Subcutaneous adipose tissue (tissue), 4 donors: Measurements from ENCODE around the gene EPB41L4B. TPM values are rescaled to one million over a fixed set of nuclear protein-coding genes. Genes with fewer than 3 reads are reported as not detected.

Source experiments
- CTCF ChIP-seq: fragments of 450-650 bp; IDR thresholded peaks from one replicate; pipeline ENCODE4 v1.5.1; 2016; ENCODE audit warnings: low read depth, mild to moderate bottlenecking, control low read depth, antibody characterized with exemption, moderate library complexity
- total RNA-seq, 4 donors: library from RNA; depleted of rRNA; stranded (reverse); fragments of >200 nt; gene quantifications; one replicate each; pipeline ENCODE4 v1.1.0, GENCODE V29; 2016

Gene EPB41L4B
- total RNA-seq, 4 donors from 2014 or later = 30.8 to 117 (median 64.7) TPM

- no peak for TF ChIP-seq CTCF
These were observed 6.8 kb downstream of the EPB41L4B start for GRCh38 chr9:109314011-109314531.

DNA sequence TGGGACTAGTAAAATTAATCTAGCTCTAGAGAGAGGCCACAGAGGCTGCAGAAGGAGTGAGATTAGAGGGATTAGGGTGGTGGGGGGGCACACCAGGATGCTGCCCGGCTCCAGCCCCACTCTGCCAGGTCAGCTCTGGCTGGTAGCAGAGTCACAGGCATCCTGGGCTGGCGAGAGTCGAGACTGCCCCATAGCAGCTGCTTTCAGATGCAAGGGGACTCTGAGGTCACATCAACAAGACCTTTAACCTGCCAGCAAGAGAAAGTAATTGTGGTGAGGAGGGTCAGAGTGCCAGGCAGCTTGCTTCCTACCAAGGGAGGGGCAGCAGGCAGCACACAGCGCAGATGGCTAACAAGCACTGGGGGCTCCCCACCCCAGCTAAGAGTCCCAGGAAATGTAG, 7.5 kb downstream of the EPB41L4B start:
- TF ChIP-seq CTCF = no peak

- no peak for TF ChIP-seq CTCF
These were observed 8.1 kb downstream of the EPB41L4B start for GRCh38 chr9:109312783-109313182.

GRCh38 chr9:109311731-109312130, 9.1 kb downstream of the EPB41L4B start:
- no peak for TF ChIP-seq CTCF

GRCh38 chr9:109311286-109311685, 9.6 kb downstream of the EPB41L4B start:
- TF ChIP-seq CTCF = no peak

DNA sequence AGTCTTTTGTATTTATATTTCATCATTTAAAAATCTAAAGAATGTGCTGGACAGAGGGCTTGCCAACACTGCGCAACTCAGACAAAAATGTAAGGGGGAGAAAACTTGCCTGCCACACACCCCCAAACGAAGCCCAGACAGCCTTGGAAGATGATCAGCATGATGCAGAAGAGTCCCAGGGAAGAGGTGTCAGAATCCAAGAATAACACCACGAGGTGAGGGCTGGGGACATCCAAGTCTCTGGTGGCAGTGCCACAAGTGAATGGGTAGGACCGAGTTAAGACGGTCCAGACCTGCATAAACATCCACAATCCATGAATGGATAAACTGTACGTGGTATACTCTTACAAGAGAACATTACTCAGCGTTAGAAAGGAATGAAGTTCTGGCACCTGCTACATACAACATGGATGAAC, 10.4 kb downstream of the EPB41L4B start:
- no peak for TF ChIP-seq CTCF

GRCh38 chr9:109309282-109309681, 11.6 kb downstream of the EPB41L4B start:
- TF ChIP-seq CTCF = no peak
